ENCODE results near the gene SMAD9. TPM values are rescaled to one million over a fixed set of nuclear protein-coding genes. Genes with fewer than 3 reads are reported as not detected.

Gene SMAD9
- total and polyA plus RNA-seq, 2 experiments from 2014 or later = 10.6 to 10.8 TPM

DNA sequence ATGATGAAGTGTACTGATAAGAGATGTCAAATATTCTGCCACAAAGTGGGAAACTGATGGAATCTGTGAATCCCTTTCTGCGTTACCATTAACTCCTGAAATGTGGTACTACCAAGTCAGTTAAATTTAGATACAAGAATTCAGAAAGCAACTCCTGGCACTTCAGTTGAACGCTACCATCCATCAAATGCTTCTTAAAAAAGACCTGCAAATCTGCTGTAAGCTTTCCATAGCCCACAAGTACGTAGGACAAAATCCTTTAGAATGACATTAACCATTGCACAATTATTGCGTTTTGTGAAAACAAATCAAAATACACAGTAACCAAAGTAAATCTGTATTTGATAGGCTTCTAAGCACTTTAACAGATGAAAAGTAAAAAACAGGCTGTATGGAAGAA lies 5.4 kb downstream of the SMAD9 start:
- no peaks in the 10 kb centered on the region for H3K27me3 ChIP-seq (replicated peaks; ENCODE audit: insufficient read depth)
- no peak overlapping the region for H3K4me3 ChIP-seq
- in situ Hi-C loops (cut with MboI) = no loop called here
- H3K4me2 ChIP-seq (ENCODE audit: unreplicated experiment) = no peak overlapping the region
- H3K4me1 ChIP-seq (ENCODE audit: insufficient read depth) = peaks cover 18% of the 10 kb centered on the region
- peaks cover 85% of the 10 kb centered on the region for H3K79me2 ChIP-seq (ENCODE audit: insufficient read depth)
- no peak overlapping the region for H3K9ac ChIP-seq
- no peak for DNase-seq
- no peak overlapping the region for H2AFZ ChIP-seq
- H3K27ac ChIP-seq = no peak overlapping the region
- peaks cover 12% of the 10 kb centered on the region for H3F3A ChIP-seq (ENCODE audit: insufficient read depth)
- no peaks in the 10 kb centered on the region for H3K9me3 ChIP-seq (ENCODE audit: low read depth)
- no peaks in the 10 kb centered on the region for H3K36me3 ChIP-seq (ENCODE audit: low read depth)
- H3K9me2 ChIP-seq (ENCODE audit: insufficient read depth) = no peaks in the 10 kb centered on the region
- no peak for TF ChIP-seq EZH2phosphoT487 (IDR thresholded peaks at IDR 0.05; ENCODE audit: insufficient read depth, low read depth)
- no peak for TF ChIP-seq EZH2 (IDR thresholded peaks at IDR 0.05; ENCODE audit: insufficient read depth, poor library complexity, severe bottlenecking)
- H4K20me1 ChIP-seq (ENCODE audit: insufficient read depth) = no peaks in the 10 kb centered on the region
- WGBS, 2 experiments (ENCODE audit: low coverage in 1 of 2, low lambda C conversion rate in 2 of 2, missing lambda C conversion rate in 2 of 2) = 96 to 97% methylated on average over 4 of the region's 4 CpGs

GRCh38 chr13:36913463-36913862 lies 6.6 kb downstream of the SMAD9 start:
- in situ Hi-C loops (cut with MboI) = no loop called here
- peaks cover 97% of the 10 kb centered on the region for H3K79me2 ChIP-seq (ENCODE audit: insufficient read depth)
- no peaks in the 10 kb centered on the region for H3K9me3 ChIP-seq (ENCODE audit: low read depth)
- H3K4me2 ChIP-seq (ENCODE audit: unreplicated experiment) = no peak overlapping the region
- H3K4me3 ChIP-seq = no peak overlapping the region
- no peak overlapping the region for H3K27ac ChIP-seq
- H3K9me2 ChIP-seq (ENCODE audit: insufficient read depth) = no peaks in the 10 kb centered on the region
- TF ChIP-seq EZH2 (IDR thresholded peaks at IDR 0.05; ENCODE audit: insufficient read depth, poor library complexity, severe bottlenecking) (no peak), EZH2phosphoT487 (IDR thresholded peaks at IDR 0.05; ENCODE audit: insufficient read depth, low read depth) (no peak)
- H4K20me1 ChIP-seq (ENCODE audit: insufficient read depth) = no peaks in the 10 kb centered on the region
- no peaks in the 10 kb centered on the region for H3K27me3 ChIP-seq (replicated peaks; ENCODE audit: insufficient read depth)
- H3K9ac ChIP-seq = no peak overlapping the region
- H3F3A ChIP-seq (ENCODE audit: insufficient read depth) = peaks cover 5% of the 10 kb centered on the region; the same call in 1 of the 2 replicates
- no peak for DNase-seq
- peaks cover 15% of the 10 kb centered on the region for H3K4me1 ChIP-seq (ENCODE audit: insufficient read depth)
- no peaks in the 10 kb centered on the region for H3K36me3 ChIP-seq (ENCODE audit: low read depth)
- H2AFZ ChIP-seq = no peak overlapping the region

DNA sequence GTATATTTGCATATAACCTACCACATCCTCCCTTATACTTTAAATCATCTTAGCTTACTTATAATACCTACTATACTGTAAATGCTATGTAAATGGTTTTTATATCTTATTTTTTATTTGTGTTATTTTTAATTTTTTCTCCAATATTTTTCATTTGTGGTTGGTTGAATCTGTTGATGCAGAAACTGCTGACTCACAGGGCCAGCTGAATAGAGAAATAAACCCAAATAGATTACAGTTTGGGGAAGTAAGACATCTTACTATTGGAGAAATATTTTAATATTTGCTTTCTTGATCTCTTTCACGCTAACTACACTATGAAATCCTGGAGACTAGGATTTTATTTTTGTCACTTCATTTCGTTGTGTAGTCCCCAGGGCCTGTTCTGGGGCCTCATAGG lies 7.1 kb downstream of the SMAD9 start:
- Histone ChIP-seq H3K9me2 (ENCODE audit: insufficient read depth) (no peaks in the 10 kb centered on the region), H3K9ac (no peak overlapping the region), H3K4me1 (ENCODE audit: insufficient read depth) (peaks cover 10% of the 10 kb centered on the region), H3K36me3 (ENCODE audit: low read depth) (no peaks in the 10 kb centered on the region), H2AFZ (no peak overlapping the region), H3K27ac (no peak overlapping the region), H4K20me1 (ENCODE audit: insufficient read depth) (no peaks in the 10 kb centered on the region), H3K4me3 (no peak overlapping the region), H3K9me3 (ENCODE audit: low read depth) (no peaks in the 10 kb centered on the region), H3F3A (ENCODE audit: insufficient read depth) (no peaks in the 10 kb centered on the region), H3K27me3 (replicated peaks; ENCODE audit: insufficient read depth) (no peaks in the 10 kb centered on the region), H3K79me2 (ENCODE audit: insufficient read depth) (peaks cover 98% of the 10 kb centered on the region), H3K4me2 (ENCODE audit: unreplicated experiment) (no peak overlapping the region)
- TF ChIP-seq EZH2phosphoT487 (IDR thresholded peaks at IDR 0.05; ENCODE audit: insufficient read depth, low read depth) = no peak
- no peak for TF ChIP-seq EZH2 (IDR thresholded peaks at IDR 0.05; ENCODE audit: insufficient read depth, poor library complexity, severe bottlenecking)
- peak; percentile 18 for DNase-seq
- 98 to 100% methylated on average over 2 of the region's 2 CpGs for WGBS, 2 experiments (ENCODE audit: low coverage in 1 of 2, low lambda C conversion rate in 2 of 2, missing lambda C conversion rate in 2 of 2)
- in situ Hi-C loops (cut with MboI) = no loop called here

GRCh38 chr13:36912369-36912768 lies 7.7 kb downstream of the SMAD9 start:
- Histone ChIP-seq H3K9ac (no peak overlapping the region), H3K36me3 (ENCODE audit: low read depth) (no peaks in the 10 kb centered on the region), H3F3A (ENCODE audit: insufficient read depth) (no peaks in the 10 kb centered on the region), H3K9me2 (ENCODE audit: insufficient read depth) (no peaks in the 10 kb centered on the region), H3K27me3 (replicated peaks; ENCODE audit: insufficient read depth) (no peaks in the 10 kb centered on the region), H3K4me1 (ENCODE audit: insufficient read depth) (peaks cover 4% of the 10 kb centered on the region), H3K27ac (no peak overlapping the region), H3K4me3 (no peak overlapping the region), H3K4me2 (ENCODE audit: unreplicated experiment) (no peak overlapping the region), H3K9me3 (ENCODE audit: low read depth) (no peaks in the 10 kb centered on the region), H2AFZ (no peak overlapping the region), H4K20me1 (ENCODE audit: insufficient read depth) (no peaks in the 10 kb centered on the region), H3K79me2 (ENCODE audit: insufficient read depth) (peaks cover 98% of the 10 kb centered on the region)
- in situ Hi-C loops (cut with MboI) = no loop called here
- TF ChIP-seq EZH2 (IDR thresholded peaks at IDR 0.05; ENCODE audit: insufficient read depth, poor library complexity, severe bottlenecking) = no peak
- no peak for TF ChIP-seq EZH2phosphoT487 (IDR thresholded peaks at IDR 0.05; ENCODE audit: insufficient read depth, low read depth)
- DNase-seq = no peak

DNA sequence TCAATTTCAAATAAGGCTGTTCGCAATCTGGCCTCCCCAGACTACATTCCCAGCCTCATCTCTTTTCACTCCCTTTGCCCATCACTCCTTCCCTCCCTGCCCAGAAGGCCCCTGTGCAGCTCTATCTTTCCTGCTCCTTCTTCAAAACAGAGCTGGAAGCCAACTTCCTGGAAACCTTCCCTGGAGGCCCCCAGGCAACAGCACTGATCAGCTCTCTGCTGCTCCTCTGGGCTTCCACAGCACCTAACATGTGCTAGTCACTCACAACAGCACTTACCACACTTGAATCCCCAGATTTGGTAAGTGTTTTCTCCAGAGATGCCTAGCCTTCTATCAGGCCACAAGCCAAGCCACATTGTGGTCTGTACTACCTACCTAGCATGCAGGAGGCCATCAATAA lies 9.5 kb downstream of the SMAD9 start:
- H3F3A ChIP-seq (ENCODE audit: insufficient read depth) = no peaks in the 10 kb centered on the region
- H3K9ac ChIP-seq = no peak overlapping the region
- in situ Hi-C loops (cut with MboI) = no loop called here
- no peaks in the 10 kb centered on the region for H3K4me1 ChIP-seq (ENCODE audit: insufficient read depth)
- TF ChIP-seq EZH2phosphoT487 (IDR thresholded peaks at IDR 0.05; ENCODE audit: insufficient read depth, low read depth) = no peak
- TF ChIP-seq EZH2 (IDR thresholded peaks at IDR 0.05; ENCODE audit: insufficient read depth, poor library complexity, severe bottlenecking) = no peak
- no peak overlapping the region for H3K27ac ChIP-seq
- WGBS, 2 experiments (ENCODE audit: low coverage in 1 of 2, low lambda C conversion rate in 2 of 2, missing lambda C conversion rate in 2 of 2) = 96 to 100% methylated on average over 1 of the region's 1 CpG
- no peaks in the 10 kb centered on the region for H3K9me2 ChIP-seq (ENCODE audit: insufficient read depth)
- no peak overlapping the region for H3K4me2 ChIP-seq (ENCODE audit: unreplicated experiment)
- H2AFZ ChIP-seq = no peak overlapping the region
- no peaks in the 10 kb centered on the region for H3K36me3 ChIP-seq (ENCODE audit: low read depth)
- H3K9me3 ChIP-seq (ENCODE audit: low read depth) = no peaks in the 10 kb centered on the region
- H3K79me2 ChIP-seq (ENCODE audit: insufficient read depth) = peaks cover 96% of the 10 kb centered on the region
- no peak overlapping the region for H3K4me3 ChIP-seq
- DNase-seq = no peak
- H4K20me1 ChIP-seq (ENCODE audit: insufficient read depth) = no peaks in the 10 kb centered on the region
- no peaks in the 10 kb centered on the region for H3K27me3 ChIP-seq (replicated peaks; ENCODE audit: insufficient read depth)

Measured in GM23248 (cell line).